Astrocyte of the cerebellum (primary cell): ENCODE data around the gene S100A4.
"Not testable (repeated sequence)": the region's sequence is repeated elsewhere in the genome, so short reads cannot be mapped to it uniquely, and the experiment has no call there.

Source experiments
- DNase-seq: peaks from one replicate; pipeline ENCODE4 v3.0.0-alpha.2; 2011; ENCODE audit warnings: low read depth
- H3K4me3 ChIP-seq: 2 replicates; pipeline ENCODE4 v1.5.1; 2011; ENCODE audit warnings: mild to moderate bottlenecking, low read depth, low read length, moderate library complexity
- in situ Hi-C: cut with HindIII; loops from 2 replicates; pipeline ENCODE4 v1.10.0; 2017; ENCODE audit warnings: low sequenced_read_pairs
- TF ChIP-seq, protein P1 (sequence below): IDR thresholded peaks from 2 replicates; pipeline ENCODE4 v1.5.1; 2012; ENCODE audit warnings: low read length, low read depth, moderate library complexity, mild to moderate bottlenecking; ENCODE audit errors: missing control alignments

Gene S100A4

DNA sequence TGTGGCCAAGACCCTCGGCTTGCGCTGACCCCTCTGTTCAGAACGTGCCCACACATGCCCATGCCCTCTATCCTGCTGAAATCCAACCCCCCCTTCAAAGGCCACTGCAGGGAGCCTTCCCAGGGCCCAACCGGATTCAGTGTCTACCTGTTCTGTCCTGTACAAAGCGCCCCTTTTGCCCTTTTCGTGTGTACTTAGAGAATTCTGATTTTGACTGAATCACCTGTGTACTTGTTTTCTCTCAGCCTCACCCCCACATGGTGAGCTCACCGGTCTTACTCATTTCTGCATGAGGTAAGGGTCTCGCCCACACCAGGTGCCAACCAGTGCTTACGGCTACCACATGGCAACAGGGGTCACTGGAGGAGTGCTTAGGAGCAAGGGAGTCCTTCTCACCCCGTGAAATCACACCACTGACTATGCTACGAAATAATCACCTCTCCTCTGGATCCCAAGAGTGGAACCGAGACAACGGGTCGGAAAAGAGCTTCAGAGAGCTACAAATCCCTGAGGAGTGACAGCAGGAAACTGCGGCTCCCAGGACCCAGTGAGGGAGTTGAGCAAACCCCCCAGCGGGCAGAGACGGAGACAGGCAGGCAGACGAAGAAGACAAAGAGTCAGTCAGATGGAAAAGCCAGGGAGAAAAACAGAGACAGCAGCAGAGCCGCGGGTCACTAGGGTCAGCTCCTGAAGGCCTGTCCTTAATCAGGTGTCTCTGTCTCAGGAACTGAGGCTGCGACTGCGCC is 22.2 kb upstream of the S100A4 start:
- no peak overlapping the region for H3K4me3 ChIP-seq
- no peak for DNase-seq
- TF ChIP-seq, protein P1, sequence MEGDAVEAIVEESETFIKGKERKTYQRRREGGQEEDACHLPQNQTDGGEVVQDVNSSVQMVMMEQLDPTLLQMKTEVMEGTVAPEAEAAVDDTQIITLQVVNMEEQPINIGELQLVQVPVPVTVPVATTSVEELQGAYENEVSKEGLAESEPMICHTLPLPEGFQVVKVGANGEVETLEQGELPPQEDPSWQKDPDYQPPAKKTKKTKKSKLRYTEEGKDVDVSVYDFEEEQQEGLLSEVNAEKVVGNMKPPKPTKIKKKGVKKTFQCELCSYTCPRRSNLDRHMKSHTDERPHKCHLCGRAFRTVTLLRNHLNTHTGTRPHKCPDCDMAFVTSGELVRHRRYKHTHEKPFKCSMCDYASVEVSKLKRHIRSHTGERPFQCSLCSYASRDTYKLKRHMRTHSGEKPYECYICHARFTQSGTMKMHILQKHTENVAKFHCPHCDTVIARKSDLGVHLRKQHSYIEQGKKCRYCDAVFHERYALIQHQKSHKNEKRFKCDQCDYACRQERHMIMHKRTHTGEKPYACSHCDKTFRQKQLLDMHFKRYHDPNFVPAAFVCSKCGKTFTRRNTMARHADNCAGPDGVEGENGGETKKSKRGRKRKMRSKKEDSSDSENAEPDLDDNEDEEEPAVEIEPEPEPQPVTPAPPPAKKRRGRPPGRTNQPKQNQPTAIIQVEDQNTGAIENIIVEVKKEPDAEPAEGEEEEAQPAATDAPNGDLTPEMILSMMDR, result no peak
- in situ Hi-C loops, result no loop called here

DNA sequence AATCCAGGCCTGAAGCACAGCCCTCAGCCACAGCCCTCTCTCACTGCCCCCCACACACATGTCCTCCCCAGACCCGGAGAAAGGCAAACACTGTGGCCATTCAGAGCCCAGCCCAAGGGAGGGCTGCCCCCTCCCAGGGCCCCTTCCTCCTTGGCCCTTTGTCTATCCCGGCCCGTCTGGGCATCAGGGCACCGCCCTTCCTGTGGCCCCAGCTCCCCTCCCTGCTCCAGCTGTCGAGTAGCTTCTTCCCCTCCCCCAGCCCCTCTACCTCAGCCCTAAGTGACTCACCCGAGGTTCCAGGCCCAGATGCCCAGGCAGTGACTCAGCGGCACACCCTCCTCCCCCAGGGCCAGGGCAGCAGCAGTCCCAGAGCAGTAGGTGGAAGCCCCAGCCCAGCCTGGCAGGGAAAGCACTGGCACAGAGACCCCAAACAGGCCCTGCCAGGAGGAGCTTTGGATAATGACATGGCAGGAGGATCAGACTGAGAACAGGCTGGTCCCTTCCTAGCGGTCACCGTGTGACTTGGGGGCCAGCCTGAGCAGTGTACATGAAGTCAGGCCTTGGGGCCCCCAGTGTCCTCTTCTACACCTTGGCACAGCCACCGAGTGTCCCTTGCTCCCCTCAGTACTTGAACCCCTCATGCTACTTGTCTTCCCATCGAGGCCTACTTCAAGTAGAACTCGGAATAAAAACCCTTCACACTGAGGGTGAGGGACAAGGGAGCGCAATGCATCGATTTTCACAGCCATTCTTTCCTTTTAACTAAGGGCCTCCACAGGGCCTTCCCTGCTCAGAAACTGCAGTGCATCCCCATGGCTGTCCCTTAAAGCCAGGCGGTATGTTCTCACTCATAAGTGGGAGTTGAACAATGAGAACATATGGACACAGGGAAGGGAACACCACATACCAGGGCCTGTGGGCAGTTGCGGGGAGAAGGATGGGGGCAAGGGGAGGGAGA is 21.1 kb upstream of the S100A4 start:
- H3K4me3 ChIP-seq, result no peak overlapping the region
- in situ Hi-C loops, result no loop called here
- DNase-seq, result peak; percentile 91
- TF ChIP-seq, protein P1, result no peak

- peak; percentile 87 for DNase-seq
- in situ Hi-C loops, result no loop called here
- TF ChIP-seq, protein P1, result no peak
- no peak within 1 kb of the TSS for H3K4me3 ChIP-seq
Measured at GRCh38 chr1:153565529-153566374, 20.1 kb upstream of the S100A4 start, which contains the start of gene S100A2. TSS of gene S100A2 (minus strand) at chr1:153565844. CDS start at chr1:153563877, 1,967 bp downstream.

DNA sequence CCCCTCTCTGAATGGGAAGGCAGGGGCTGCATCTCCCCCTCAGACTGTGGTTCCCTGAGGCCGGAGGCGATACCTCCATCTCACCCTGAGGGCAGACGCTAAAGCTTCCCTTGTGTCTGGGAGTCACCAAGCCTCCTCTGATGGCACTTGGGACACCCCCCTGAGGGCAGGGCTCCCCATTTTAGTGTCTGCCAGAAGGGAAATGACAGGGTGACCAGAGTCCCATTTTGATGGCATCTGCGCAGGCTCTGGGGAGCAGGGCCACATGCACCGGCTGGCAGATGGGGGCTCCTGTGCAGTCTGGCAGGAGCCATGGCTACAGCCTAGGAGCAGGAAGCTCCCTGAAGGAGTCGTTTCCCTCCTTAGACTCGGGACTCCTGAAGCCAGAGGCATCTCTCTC is 18.4 kb upstream of the S100A4 start:
- in situ Hi-C loops, result no loop called here
- TF ChIP-seq, protein P1, result no peak
- DNase-seq, result no peak
- H3K4me3 ChIP-seq, result no peak overlapping the region

- no peak for DNase-seq
- TF ChIP-seq, protein P1, result no peak
- in situ Hi-C loops, result no loop called here
- no peak overlapping the region for H3K4me3 ChIP-seq
Measured at GRCh38 chr1:153563483-153563901, 17.9 kb upstream of the S100A4 start.

GRCh38 chr1:153562021-153562420 is 16.4 kb upstream of the S100A4 start:
- H3K4me3 ChIP-seq, DNase-seq, in situ Hi-C loops: not testable (repeated sequence)
